GM12892 (cell line): ENCODE data around the gene ABAT.

Experiments used
- DNase-seq: peaks from one replicate; pipeline ENCODE4 v3.0.0; 2011; ENCODE audit not compliant: insufficient read length
- FAIRE-seq: peaks from 2 replicates; lab custom pipeline; 2011; peaks lifted over from hg19 to GRCh38; lab: Jason Lieb, UNC
- POLR2A ChIP-seq: IDR thresholded peaks from 2 replicates; pipeline ENCODE4 v1.6.1; 2011; ENCODE audit warnings: low read depth, low read length, control low read depth
- POLR2AphosphoS5 ChIP-seq: IDR thresholded peaks from 2 replicates; pipeline ENCODE4 v1.6.1; 2011; ENCODE audit warnings: low read depth, low read length, control low read depth
- TAF1 ChIP-seq: IDR thresholded peaks from 2 replicates; pipeline ENCODE4 v1.6.1; 2011; ENCODE audit warnings: low read depth, mild to moderate bottlenecking, control low read depth, low read length, borderline replicate concordance

Gene ABAT

DNA sequence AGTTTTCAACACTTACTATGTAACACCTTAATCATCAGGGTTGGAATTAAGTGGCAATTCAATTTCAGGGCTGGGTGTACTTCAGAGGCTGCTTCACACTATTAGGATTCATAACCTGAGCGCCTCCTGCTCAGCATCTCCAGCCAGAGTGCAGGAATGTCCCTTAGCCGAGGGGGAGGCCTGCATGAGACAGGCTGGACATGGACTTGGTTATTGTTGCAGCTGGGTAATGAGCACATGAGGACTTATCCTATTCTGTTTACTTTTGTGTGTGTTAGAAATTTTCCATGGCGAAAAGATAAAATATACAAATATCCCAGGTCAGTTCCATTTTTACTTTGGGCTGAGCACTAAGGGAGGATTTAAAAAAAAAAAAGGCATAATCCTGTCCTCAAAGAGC is 133.6 kb downstream of the ABAT start:
- DNase-seq (no peak), FAIRE-seq (no peak)
- TF ChIP-seq TAF1 (no peak), POLR2A (no peak), POLR2AphosphoS5 (no peak)

DNA sequence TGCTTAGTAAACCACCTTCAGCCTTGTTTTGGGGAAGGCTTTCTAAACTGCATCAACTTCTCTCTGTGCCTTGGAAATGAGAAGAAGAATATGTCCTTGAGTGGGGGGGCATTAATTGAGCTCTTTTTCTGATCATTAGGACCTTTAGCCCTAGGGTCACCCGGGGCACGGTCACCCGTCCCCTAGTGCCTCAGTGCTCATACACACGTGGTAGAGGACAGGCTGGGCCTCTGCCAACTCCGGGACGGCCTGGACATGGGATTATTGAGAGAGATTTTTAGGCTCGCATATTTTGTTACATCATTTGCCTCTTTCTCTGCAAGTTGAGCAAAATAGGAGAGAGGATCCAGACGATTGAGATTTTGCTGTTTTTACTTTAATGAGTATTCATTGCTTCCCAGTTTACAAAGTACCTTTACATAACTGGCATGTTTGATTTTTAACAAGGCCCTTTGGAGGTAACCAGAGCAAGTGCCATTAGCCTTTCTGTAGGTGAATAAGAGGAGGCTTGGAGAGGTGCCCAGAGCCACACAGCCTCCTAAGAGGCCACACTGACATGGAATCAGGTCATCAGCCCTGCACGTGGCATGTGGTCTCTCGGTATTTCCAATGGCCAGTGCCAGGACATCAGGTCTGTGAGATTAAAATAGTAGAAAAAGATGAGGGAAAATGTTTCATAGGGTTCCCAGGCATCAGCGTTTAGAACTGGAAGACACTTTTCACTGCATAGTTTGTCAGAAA is 134.4 kb downstream of the ABAT start:
- no peak for FAIRE-seq
- DNase-seq: no peak

GRCh38 chr16:8812162-8812843 is 137.9 kb downstream of the ABAT start:
- TF ChIP-seq POLR2A: no peak
- TF ChIP-seq TAF1: no peak
- TF ChIP-seq POLR2AphosphoS5: no peak
- DNase-seq (no peak), FAIRE-seq (no peak)

More for the DNA sequence above, 134.4 kb downstream of the ABAT start:
- TF ChIP-seq POLR2A (no peak), POLR2AphosphoS5 (no peak), TAF1 (no peak)

DNA sequence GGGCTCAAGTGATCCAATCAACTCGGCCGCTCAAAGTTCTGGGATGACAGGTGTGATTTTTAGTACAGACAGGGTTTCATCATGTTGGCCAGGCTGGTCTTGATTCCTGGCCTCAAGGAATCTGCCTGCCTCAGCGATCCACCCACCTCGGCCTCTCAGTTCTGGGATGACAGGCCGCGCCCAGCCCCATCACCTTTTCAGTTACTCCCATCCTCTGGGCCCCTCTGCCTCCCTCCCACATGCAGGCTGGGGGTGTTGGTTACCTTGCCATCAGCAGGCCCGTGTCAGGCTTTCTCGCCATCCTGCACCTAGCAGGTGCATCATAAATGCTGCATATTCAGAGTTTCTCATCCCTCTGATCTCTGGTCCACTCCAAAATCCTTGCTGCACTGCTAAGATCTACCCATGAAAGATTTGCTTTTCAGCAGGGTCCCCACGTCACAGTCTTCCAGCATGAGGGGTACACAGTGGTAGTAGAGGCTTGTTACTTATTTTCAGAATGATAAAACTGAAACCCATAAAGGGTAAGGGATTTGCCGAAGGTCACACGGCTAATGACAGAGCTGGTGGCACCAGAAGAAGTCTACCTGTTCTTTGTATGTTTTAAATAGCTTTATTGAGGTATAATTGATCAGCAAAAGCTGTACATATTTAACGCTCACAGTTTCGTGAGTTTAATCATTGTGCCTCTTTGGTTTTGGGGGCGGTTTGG is 139.8 kb downstream of the ABAT start:
- TF ChIP-seq POLR2A (no peak), POLR2AphosphoS5 (no peak), TAF1 (no peak)
- FAIRE-seq (no peak), DNase-seq (no peak)

DNA sequence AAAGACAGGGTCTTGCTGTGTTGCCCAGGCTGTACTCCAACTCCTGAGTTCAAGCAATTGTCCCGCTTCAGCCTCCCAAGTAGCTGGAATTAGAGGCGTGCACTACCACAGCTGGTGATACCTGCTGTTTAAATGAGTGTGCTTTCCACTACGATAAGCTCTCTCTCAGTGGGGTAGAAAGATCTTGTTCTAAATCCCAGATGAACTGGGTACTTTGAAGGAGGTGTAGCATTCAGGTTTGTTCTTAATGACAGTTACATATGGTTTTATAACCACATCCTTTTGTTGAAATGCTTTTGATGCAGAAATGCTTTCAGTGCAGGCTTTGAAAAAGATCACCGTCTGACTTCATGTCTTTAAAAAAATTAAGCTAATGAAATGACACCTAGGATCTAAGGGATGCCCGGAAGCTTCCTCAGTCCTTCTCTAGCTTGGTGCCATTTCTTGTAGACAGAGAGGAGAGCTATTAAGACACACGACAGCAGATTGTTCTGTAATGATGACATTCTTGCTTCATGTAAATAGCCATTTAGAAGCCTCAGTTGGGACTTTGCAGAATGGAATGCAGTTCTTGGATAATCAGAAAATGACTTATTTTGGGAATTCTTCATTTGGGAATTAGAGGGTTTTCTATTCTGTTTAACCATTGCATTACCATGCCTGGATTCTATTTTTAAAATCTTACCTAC is 142.7 kb downstream of the ABAT start:
- FAIRE-seq: no peak
- no peak for DNase-seq
- TF ChIP-seq TAF1 (no peak), POLR2AphosphoS5 (no peak), POLR2A (no peak)

- no peak for DNase-seq
- peak; percentile 72 for FAIRE-seq
- TF ChIP-seq POLR2A (no peak), TAF1 (no peak)
Observed at GRCh38 chr16:8818504-8819270, 144.3 kb downstream of the ABAT start.

DNA sequence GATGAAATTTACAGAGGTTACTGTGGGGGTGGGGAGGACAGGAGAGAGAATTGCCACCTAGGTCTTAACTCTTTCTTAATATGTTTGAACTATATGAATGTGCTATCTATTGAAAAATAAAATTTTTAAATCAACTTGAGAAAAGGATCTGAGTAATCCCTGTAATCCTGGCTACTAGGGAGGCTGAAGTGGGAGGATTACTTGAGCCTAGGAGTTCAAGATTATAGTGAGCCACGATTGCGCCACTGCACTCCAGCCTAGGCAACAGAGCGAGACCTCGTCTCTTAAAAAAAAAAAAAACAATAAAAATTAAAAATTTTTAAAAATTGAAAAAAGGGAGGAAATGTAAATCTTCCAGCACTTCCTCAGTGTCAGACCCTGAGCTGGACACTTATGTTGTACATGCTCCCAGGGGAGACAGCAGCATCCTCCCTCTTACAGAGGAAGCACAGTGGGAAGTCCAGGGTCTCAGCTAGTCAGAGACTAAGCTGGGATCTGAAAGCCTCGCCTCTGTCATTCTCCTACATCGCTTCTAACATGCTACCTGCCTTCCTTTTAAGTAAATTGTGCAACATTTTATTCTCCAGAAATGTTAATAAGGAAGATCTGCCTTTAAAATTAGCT is 145.1 kb downstream of the ABAT start:
- no peak for FAIRE-seq
- TF ChIP-seq POLR2AphosphoS5: no peak; the same call in 1 of the 2 replicates
- TF ChIP-seq TAF1: no peak
- no peak for TF ChIP-seq POLR2A
- DNase-seq: no peak

GRCh38 chr16:8822403-8822802 is 148.0 kb downstream of the ABAT start:
- TF ChIP-seq POLR2A (no peak), TAF1 (no peak), POLR2AphosphoS5 (no peak)
- DNase-seq (no peak), FAIRE-seq (no peak)

DNA sequence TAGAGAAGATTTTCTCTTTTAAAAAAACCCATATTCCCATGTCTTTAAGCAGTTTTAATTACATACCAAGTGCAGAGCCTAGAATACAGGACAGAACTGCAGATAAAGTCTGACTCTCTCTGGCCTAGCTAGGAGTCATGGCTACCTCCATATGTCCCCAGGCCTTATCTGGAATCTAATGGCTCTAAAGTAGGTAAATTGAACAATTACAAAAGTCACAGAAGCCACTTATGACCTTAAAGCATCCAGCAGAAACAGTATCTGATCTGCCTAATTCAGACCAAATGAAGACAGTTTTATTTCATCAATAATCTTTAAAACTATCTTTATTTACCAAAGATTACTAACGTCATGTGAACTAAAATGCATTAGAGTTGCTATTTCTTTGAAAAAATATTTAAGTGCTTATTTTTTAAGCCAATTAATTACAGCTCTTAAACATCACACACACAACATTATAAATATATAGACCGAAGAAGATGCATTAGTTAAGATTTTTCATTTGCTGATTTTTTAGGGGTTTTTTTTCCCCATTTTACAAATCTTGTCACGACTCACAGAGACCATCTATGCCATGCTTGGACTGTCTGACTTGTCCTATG is 152.0 kb downstream of the ABAT start:
- no peak for DNase-seq
- TF ChIP-seq POLR2A: no peak
- FAIRE-seq: no peak
